ENCODE data around the gene UXT.

Gene UXT

GRCh38 chrX:47649271-47649670 is 9.7 kb downstream of the UXT start:
- ATAC-seq = no peak
- no peak for TF ChIP-seq RARB (CRISPR knock-in tag; IDR thresholded peaks at IDR 0.05)
- no peak for TF ChIP-seq PATZ1 (CRISPR knock-in tag; IDR thresholded peaks at IDR 0.05; ENCODE audit: borderline replicate concordance)
- no peak for TF ChIP-seq CSDC2 (CRISPR knock-in tag; IDR thresholded peaks at IDR 0.05)
- no peak for TF ChIP-seq ZFP3 (CRISPR knock-in tag; IDR thresholded peaks at IDR 0.05)
- no peak for TF ChIP-seq ZC3H10 (CRISPR knock-in tag; IDR thresholded peaks at IDR 0.05)
- no peak for TF ChIP-seq ARNTL (CRISPR knock-in tag; IDR thresholded peaks at IDR 0.05; ENCODE audit: borderline replicate concordance, low read depth)
- TF ChIP-seq POU6F1 (CRISPR knock-in tag; IDR thresholded peaks at IDR 0.05; ENCODE audit: borderline replicate concordance, low read depth) = no peak
- TF ChIP-seq ISL1 (CRISPR knock-in tag; IDR thresholded peaks at IDR 0.05) = no peak
- no peak for TF ChIP-seq TOX (CRISPR knock-in tag; IDR thresholded peaks at IDR 0.05; ENCODE audit: borderline replicate concordance)
- TF ChIP-seq ZNF565 (CRISPR knock-in tag; conservative IDR thresholded peaks at IDR 0.05; ENCODE audit: low read depth) = no peak
- no peak for TF ChIP-seq ZNF8 (CRISPR knock-in tag; IDR thresholded peaks at IDR 0.05)
- TF ChIP-seq ZFP30 (CRISPR knock-in tag; IDR thresholded peaks at IDR 0.05) = no peak
- no peak for TF ChIP-seq BACH2 (CRISPR knock-in tag; IDR thresholded peaks at IDR 0.05; ENCODE audit: borderline replicate concordance)
- no peak for TF ChIP-seq ESRRG (CRISPR knock-in tag; IDR thresholded peaks at IDR 0.05)
- TF ChIP-seq GLIS3 (CRISPR knock-in tag; IDR thresholded peaks at IDR 0.05) = no peak
- TF ChIP-seq TCF4 (CRISPR knock-in tag; IDR thresholded peaks at IDR 0.05; ENCODE audit: borderline replicate concordance) = no peak
- TF ChIP-seq SNAI2 (CRISPR knock-in tag; IDR thresholded peaks at IDR 0.05) = no peak

GRCh38 chrX:47648376-47648775 is 10.6 kb downstream of the UXT start:
- ATAC-seq = no peak
- TF ChIP-seq OSR1 (CRISPR knock-in tag; IDR thresholded peaks at IDR 0.05) = no peak
- TF ChIP-seq CSRNP3 (CRISPR knock-in tag; IDR thresholded peaks at IDR 0.05) = no peak
- TF ChIP-seq ZC3H10 (CRISPR knock-in tag; IDR thresholded peaks at IDR 0.05) = no peak
- no peak for TF ChIP-seq ZFP30 (CRISPR knock-in tag; IDR thresholded peaks at IDR 0.05)

- ATAC-seq = no peak
- no peak for TF ChIP-seq ISL1 (CRISPR knock-in tag; IDR thresholded peaks at IDR 0.05)
- TF ChIP-seq SNAI2 (CRISPR knock-in tag; IDR thresholded peaks at IDR 0.05) = no peak
- no peak for TF ChIP-seq ESRRG (CRISPR knock-in tag; IDR thresholded peaks at IDR 0.05)
- TF ChIP-seq ZNF565 (CRISPR knock-in tag; conservative IDR thresholded peaks at IDR 0.05; ENCODE audit: low read depth) = no peak
- TF ChIP-seq ZNF70 (CRISPR knock-in tag; IDR thresholded peaks at IDR 0.05) = no peak
- no peak for TF ChIP-seq BACH2 (CRISPR knock-in tag; IDR thresholded peaks at IDR 0.05; ENCODE audit: borderline replicate concordance)
- TF ChIP-seq ZC3H10 (CRISPR knock-in tag; IDR thresholded peaks at IDR 0.05) = no peak
- TF ChIP-seq ARNTL (CRISPR knock-in tag; IDR thresholded peaks at IDR 0.05; ENCODE audit: borderline replicate concordance, low read depth) = no peak
- TF ChIP-seq CREB5 (CRISPR knock-in tag; IDR thresholded peaks at IDR 0.05; ENCODE audit: low read depth) = no peak
- TF ChIP-seq ZNF8 (CRISPR knock-in tag; IDR thresholded peaks at IDR 0.05) = no peak
- no peak for TF ChIP-seq CSRNP3 (CRISPR knock-in tag; IDR thresholded peaks at IDR 0.05)
- no peak for TF ChIP-seq ZFP3 (CRISPR knock-in tag; IDR thresholded peaks at IDR 0.05)
- no peak for TF ChIP-seq PPARA (CRISPR knock-in tag; IDR thresholded peaks at IDR 0.05; ENCODE audit: borderline replicate concordance)
- TF ChIP-seq ZFP30 (CRISPR knock-in tag; IDR thresholded peaks at IDR 0.05) = no peak
- no peak for TF ChIP-seq CSDC2 (CRISPR knock-in tag; IDR thresholded peaks at IDR 0.05)
- TF ChIP-seq TOX (CRISPR knock-in tag; IDR thresholded peaks at IDR 0.05; ENCODE audit: borderline replicate concordance) = no peak
- no peak for TF ChIP-seq OSR1 (CRISPR knock-in tag; IDR thresholded peaks at IDR 0.05)
- no peak for TF ChIP-seq GLIS3 (CRISPR knock-in tag; IDR thresholded peaks at IDR 0.05)
- no peak for TF ChIP-seq PATZ1 (CRISPR knock-in tag; IDR thresholded peaks at IDR 0.05; ENCODE audit: borderline replicate concordance)
Measured at GRCh38 chrX:47646636-47647035, 12.3 kb downstream of the UXT start.
